GM23338 (cell line): ENCODE results near the gene TFCP2. TPM values are rescaled to one million over a fixed set of nuclear protein-coding genes. Genes with fewer than 3 reads are reported as not detected.

Experiments
- ATAC-seq: fragments of 200-7000 bp; cut with Tn5 transposase; 3 replicates; pipeline ENCODE4 v1.9.1; 2020
- DNase-seq: peaks from one replicate; pipeline ENCODE4 v3.0.0-alpha.2; 2015; ENCODE audit warnings: low spot score
- H2AFZ ChIP-seq: fragments of 200-600 bp; sonication (generic); 2 replicates; pipeline ENCODE4 v1.8.0; 2016; ENCODE audit warnings: antibody characterized with exemption, mild to moderate bottlenecking, moderate library complexity
- H3F3A ChIP-seq: fragments of 200-600 bp; sonication (generic); replicated peaks from 2 replicates; pipeline ENCODE4 v1.8.0; 2017; ENCODE audit warnings: antibody characterized with exemption, mixed run types, low read depth
- H3K27ac ChIP-seq: fragments of 200-600 bp; sonication (generic); 2 replicates; pipeline ENCODE4 v1.6.1; 2016; ENCODE audit warnings: low read depth
- H3K27me3 ChIP-seq: fragments of 200-600 bp; sonication (generic); 2 replicates; pipeline ENCODE4 v1.8.0; 2016; ENCODE audit warnings: mild to moderate bottlenecking, mixed run types, moderate library complexity; ENCODE audit not compliant: insufficient read depth
- H3K36me3 ChIP-seq: fragments of 200-600 bp; sonication (generic); 2 replicates; pipeline ENCODE4 v1.8.0; 2016; ENCODE audit warnings: mild to moderate bottlenecking; ENCODE audit not compliant: insufficient read depth
- H3K4me1 ChIP-seq: fragments of 200-600 bp; sonication (generic); 2 replicates; pipeline ENCODE4 v1.8.0; 2016; ENCODE audit warnings: mild to moderate bottlenecking, moderate library complexity; ENCODE audit not compliant: insufficient read depth
- H3K4me2 ChIP-seq: fragments of 200-600 bp; sonication (generic); 2 replicates; pipeline ENCODE4 v1.7.1; 2017; ENCODE audit warnings: mixed run types
- H3K4me3 ChIP-seq: fragments of 200-600 bp; sonication (generic); 2 replicates; pipeline ENCODE4 v1.6.1; 2016; ENCODE audit warnings: mixed run types
- H3K79me2 ChIP-seq: fragments of 200-600 bp; sonication (generic); replicated peaks from 2 replicates; pipeline ENCODE4 v1.8.0; 2017; ENCODE audit warnings: mild to moderate bottlenecking; ENCODE audit not compliant: insufficient read depth
- H3K9me2 ChIP-seq: fragments of 200-600 bp; sonication (generic); 2 replicates; pipeline ENCODE4 v1.8.0; 2017; ENCODE audit not compliant: insufficient read depth
- H4K20me1 ChIP-seq: fragments of 200-600 bp; sonication (generic); replicated peaks from 2 replicates; pipeline ENCODE4 v1.8.0; 2017; ENCODE audit warnings: mild to moderate bottlenecking; ENCODE audit not compliant: insufficient read depth
- H3K27ac Mint-ChIP-seq: 2 replicates; pipeline ENCODE4 v1.8.0; 2020; ENCODE audit warnings: inconsistent platforms, mild to moderate bottlenecking, moderate library complexity, mixed read lengths
- H3K27me3 Mint-ChIP-seq: 3 replicates; pipeline ENCODE4 v1.8.0; 2022; ENCODE audit warnings: low read depth, mild to moderate bottlenecking, moderate library complexity, mixed read lengths, inconsistent platforms; ENCODE audit not compliant: insufficient read depth, poor library complexity
- H3K36me3 Mint-ChIP-seq: 3 replicates; pipeline ENCODE4 v1.8.0; 2021; ENCODE audit warnings: low read depth, mild to moderate bottlenecking, inconsistent platforms, moderate library complexity, mixed read lengths
- H3K4me1 Mint-ChIP-seq: 3 replicates; pipeline ENCODE4 v1.8.0; 2020; ENCODE audit warnings: mild to moderate bottlenecking, inconsistent platforms, mixed read lengths
- H3K4me3 Mint-ChIP-seq: 3 replicates; pipeline ENCODE4 v1.8.0; 2021; ENCODE audit warnings: moderate library complexity, mild to moderate bottlenecking, inconsistent platforms, mixed read lengths
- H3K9me3 Mint-ChIP-seq: 3 replicates; pipeline ENCODE4 v1.8.0; 2020; ENCODE audit warnings: moderate library complexity, mild to moderate bottlenecking, inconsistent platforms, mixed read lengths
- CREB1 ChIP-seq: fragments of 250-450 bp; sonication (Bioruptor Pico); IDR thresholded peaks from 2 replicates; pipeline ENCODE4 v1.5.0; 2020; ENCODE audit warnings: low read depth, mild to moderate bottlenecking, moderate library complexity
- CTCF ChIP-seq, 2 experiments: fragments of 200-600 bp in 1 of 2; sonication (generic) in 1 of 2; conservative IDR thresholded peaks; 2 replicates each; pipeline versions ENCODE4 v1.5.1 to v1.6.1; 2016 to 2017; ENCODE audit warnings: antibody characterized with exemption in 2 of 2, low read depth in 2 of 2, mild to moderate bottlenecking in 2 of 2, moderate library complexity in 1 of 2
- EZH2phosphoT487 ChIP-seq: fragments of 200-600 bp; sonication (generic); IDR thresholded peaks from one replicate; pipeline ENCODE4 v1.8.1; 2018; ENCODE audit warnings: antibody characterized with exemption; ENCODE audit not compliant: unreplicated experiment
- JUNB ChIP-seq: IDR thresholded peaks from one replicate; pipeline ENCODE4 v1.6.1; 2016; ENCODE audit warnings: antibody characterized with exemption; ENCODE audit not compliant: unreplicated experiment
- NANOG ChIP-seq: IDR thresholded peaks from 2 replicates; pipeline ENCODE4 v1.6.1; 2016; ENCODE audit warnings: antibody characterized with exemption, borderline replicate concordance
- POLR2AphosphoS5 ChIP-seq: IDR thresholded peaks from 2 replicates; pipeline ENCODE4 v1.6.1; 2016; ENCODE audit warnings: antibody characterized with exemption, low read depth
- REST ChIP-seq: IDR thresholded peaks from one replicate; pipeline ENCODE4 v1.6.1; 2018; ENCODE audit warnings: antibody characterized with exemption; ENCODE audit not compliant: unreplicated experiment
- ZNF331 ChIP-seq: fragments of 250-450 bp; sonication (Bioruptor Pico); IDR thresholded peaks from 2 replicates; pipeline ENCODE4 v1.5.0; 2020; ENCODE audit warnings: low read depth, mild to moderate bottlenecking, moderate library complexity
- ZNF462 ChIP-seq: fragments of 250-450 bp; sonication (Bioruptor Pico); IDR thresholded peaks from 2 replicates; pipeline ENCODE4 v1.5.0; 2020; ENCODE audit warnings: mild to moderate bottlenecking, moderate library complexity
- polyA plus RNA-seq: library from polyadenylated mRNA; unstranded; fragments of >200 nt; fragmentation: Nextera tagmentation; extraction: Ambion mirVana; gene quantifications from 2 replicates; pipeline ENCODE4 v1.2.1, GENCODE V29; 2016
- total RNA-seq: library from RNA; depleted of rRNA; stranded (reverse); fragments of >200 nt; shearing (Covaris generic); gene quantifications from 2 replicates; pipeline ENCODE4 v1.2.3, GENCODE V29; 2014

Gene TFCP2
- total and polyA plus RNA-seq, 2 experiments from 2014 or later: 15.2 to 30.5 TPM

GRCh38 chr12:51217133-51217967, 44.4 kb upstream of the TFCP2 start:
- Mint-ChIP-seq H3K4me1 (peaks cover 17% of the 10 kb centered on the region), H3K27me3 (peaks cover 2% of the 10 kb centered on the region), H3K4me3 (peak overlapping the region; percentile 75), H3K36me3 (no peaks in the 10 kb centered on the region), H3K9me3 (no peaks in the 10 kb centered on the region), H3K27ac (no peak overlapping the region; the same call in 1 of the 2 replicates)
- ATAC-seq (peak; percentile 71), DNase-seq (peak; percentile 65)
- Histone ChIP-seq H4K20me1 (no peaks in the 10 kb centered on the region), H3K4me3 (peak overlapping the region; percentile 63), H3K4me1 (peaks cover 22% of the 10 kb centered on the region), H3K4me2 (peak overlapping the region; percentile 86), H3K36me3 (no peaks in the 10 kb centered on the region), H3K27ac (peak overlapping the region; percentile 94), H3K27me3 (no peaks in the 10 kb centered on the region), H3K79me2 (peaks cover 16% of the 10 kb centered on the region; the same call in 1 of the 2 replicates), H3F3A (peaks cover 18% of the 10 kb centered on the region; the same call in 1 of the 2 replicates), H3K9me2 (no peaks in the 10 kb centered on the region), H2AFZ (0 out of 2 replicates have a peak overlapping the region, but pooled peaks have one; percentile 80)
- TF ChIP-seq CTCF (conservative IDR thresholded peaks at IDR 0.05; ENCODE audit: low read depth in 2 of 2) (peak; percentile 16 to 54; a peak in 2 of 4 replicates), POLR2AphosphoS5 (peak; percentile 19; the same call in 1 of the 2 replicates), CREB1 (CRISPR knock-in tag) (no peak), NANOG (no peak), JUNB (no peak)

GRCh38 chr12:51216642-51217041, 43.7 kb upstream of the TFCP2 start:
- ATAC-seq (peak; percentile 4), DNase-seq (peak; percentile 48)
- Histone ChIP-seq H3K4me3 (peak overlapping the region; percentile 63), H3F3A (peaks cover 18% of the 10 kb centered on the region; the same call in 1 of the 2 replicates), H3K4me2 (peak overlapping the region; percentile 86), H2AFZ (0 out of 2 replicates have a peak overlapping the region, but pooled peaks have one; percentile 21), H3K27ac (peak overlapping the region; percentile 83; the same call in 1 of the 2 replicates), H3K9me2 (no peaks in the 10 kb centered on the region), H4K20me1 (no peaks in the 10 kb centered on the region), H3K36me3 (no peaks in the 10 kb centered on the region), H3K79me2 (peaks cover 16% of the 10 kb centered on the region; the same call in 1 of the 2 replicates), H3K4me1 (peaks cover 22% of the 10 kb centered on the region), H3K27me3 (no peaks in the 10 kb centered on the region)
- Mint-ChIP-seq H3K27ac (no peak overlapping the region), H3K27me3 (peaks cover 2% of the 10 kb centered on the region), H3K4me3 (peak overlapping the region; percentile 74), H3K4me1 (peaks cover 17% of the 10 kb centered on the region), H3K36me3 (no peaks in the 10 kb centered on the region), H3K9me3 (no peaks in the 10 kb centered on the region)
- TF ChIP-seq EZH2phosphoT487 (no peak), ZNF331 (no peak), REST (no peak), ZNF462 (CRISPR knock-in tag) (no peak)
